ENCODE data around the gene CELA2B.

Gene CELA2B

DNA sequence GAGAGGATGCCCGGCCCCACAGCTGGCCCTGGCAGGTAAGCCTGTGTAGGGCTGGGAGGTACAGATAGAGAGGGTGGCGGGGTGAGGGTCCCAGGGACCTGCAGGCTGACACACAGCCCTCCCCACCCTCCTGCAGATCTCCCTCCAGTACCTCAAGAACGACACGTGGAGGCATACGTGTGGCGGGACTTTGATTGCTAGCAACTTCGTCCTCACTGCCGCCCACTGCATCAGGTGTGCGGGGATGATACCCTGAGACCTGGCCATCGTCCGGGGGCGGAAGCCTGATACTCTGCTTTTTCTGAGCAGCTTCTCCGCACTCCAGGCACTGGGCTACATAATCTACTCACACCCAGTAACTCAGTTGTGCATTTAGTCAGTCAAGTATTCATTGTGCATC, 35.5 kb upstream of the CELA2B start:
- no peak for ATAC-seq
- TF ChIP-seq PPARA (CRISPR knock-in tag; IDR thresholded peaks at IDR 0.05; ENCODE audit: borderline replicate concordance): no peak
- TF ChIP-seq BACH2 (CRISPR knock-in tag; IDR thresholded peaks at IDR 0.05; ENCODE audit: borderline replicate concordance): no peak
- no peak for TF ChIP-seq TOX (CRISPR knock-in tag; IDR thresholded peaks at IDR 0.05; ENCODE audit: borderline replicate concordance)
- no peak for TF ChIP-seq ESRRG (CRISPR knock-in tag; IDR thresholded peaks at IDR 0.05)
- no peak for TF ChIP-seq ZNF70 (CRISPR knock-in tag; IDR thresholded peaks at IDR 0.05)
- TF ChIP-seq, protein P1, sequence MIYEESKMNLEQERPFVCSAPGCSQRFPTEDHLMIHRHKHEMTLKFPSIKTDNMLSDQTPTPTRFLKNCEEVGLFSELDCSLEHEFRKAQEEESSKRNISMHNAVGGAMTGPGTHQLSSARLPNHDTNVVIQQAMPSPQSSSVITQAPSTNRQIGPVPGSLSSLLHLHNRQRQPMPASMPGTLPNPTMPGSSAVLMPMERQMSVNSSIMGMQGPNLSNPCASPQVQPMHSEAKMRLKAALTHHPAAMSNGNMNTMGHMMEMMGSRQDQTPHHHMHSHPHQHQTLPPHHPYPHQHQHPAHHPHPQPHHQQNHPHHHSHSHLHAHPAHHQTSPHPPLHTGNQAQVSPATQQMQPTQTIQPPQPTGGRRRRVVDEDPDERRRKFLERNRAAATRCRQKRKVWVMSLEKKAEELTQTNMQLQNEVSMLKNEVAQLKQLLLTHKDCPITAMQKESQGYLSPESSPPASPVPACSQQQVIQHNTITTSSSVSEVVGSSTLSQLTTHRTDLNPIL (CRISPR knock-in tag; IDR thresholded peaks at IDR 0.05; ENCODE audit: low read depth): no peak
- no peak for TF ChIP-seq ZNF565 (CRISPR knock-in tag; conservative IDR thresholded peaks at IDR 0.05; ENCODE audit: low read depth)
- TF ChIP-seq, protein P2, sequence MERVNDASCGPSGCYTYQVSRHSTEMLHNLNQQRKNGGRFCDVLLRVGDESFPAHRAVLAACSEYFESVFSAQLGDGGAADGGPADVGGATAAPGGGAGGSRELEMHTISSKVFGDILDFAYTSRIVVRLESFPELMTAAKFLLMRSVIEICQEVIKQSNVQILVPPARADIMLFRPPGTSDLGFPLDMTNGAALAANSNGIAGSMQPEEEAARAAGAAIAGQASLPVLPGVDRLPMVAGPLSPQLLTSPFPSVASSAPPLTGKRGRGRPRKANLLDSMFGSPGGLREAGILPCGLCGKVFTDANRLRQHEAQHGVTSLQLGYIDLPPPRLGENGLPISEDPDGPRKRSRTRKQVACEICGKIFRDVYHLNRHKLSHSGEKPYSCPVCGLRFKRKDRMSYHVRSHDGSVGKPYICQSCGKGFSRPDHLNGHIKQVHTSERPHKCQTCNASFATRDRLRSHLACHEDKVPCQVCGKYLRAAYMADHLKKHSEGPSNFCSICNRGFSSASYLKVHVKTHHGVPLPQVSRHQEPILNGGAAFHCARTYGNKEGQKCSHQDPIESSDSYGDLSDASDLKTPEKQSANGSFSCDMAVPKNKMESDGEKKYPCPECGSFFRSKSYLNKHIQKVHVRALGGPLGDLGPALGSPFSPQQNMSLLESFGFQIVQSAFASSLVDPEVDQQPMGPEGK (CRISPR knock-in tag; IDR thresholded peaks at IDR 0.05; ENCODE audit: borderline replicate concordance): no peak
- no peak for TF ChIP-seq GLIS3 (CRISPR knock-in tag; IDR thresholded peaks at IDR 0.05)
- TF ChIP-seq TCF4 (CRISPR knock-in tag; IDR thresholded peaks at IDR 0.05; ENCODE audit: borderline replicate concordance): no peak
- TF ChIP-seq, protein P3, sequence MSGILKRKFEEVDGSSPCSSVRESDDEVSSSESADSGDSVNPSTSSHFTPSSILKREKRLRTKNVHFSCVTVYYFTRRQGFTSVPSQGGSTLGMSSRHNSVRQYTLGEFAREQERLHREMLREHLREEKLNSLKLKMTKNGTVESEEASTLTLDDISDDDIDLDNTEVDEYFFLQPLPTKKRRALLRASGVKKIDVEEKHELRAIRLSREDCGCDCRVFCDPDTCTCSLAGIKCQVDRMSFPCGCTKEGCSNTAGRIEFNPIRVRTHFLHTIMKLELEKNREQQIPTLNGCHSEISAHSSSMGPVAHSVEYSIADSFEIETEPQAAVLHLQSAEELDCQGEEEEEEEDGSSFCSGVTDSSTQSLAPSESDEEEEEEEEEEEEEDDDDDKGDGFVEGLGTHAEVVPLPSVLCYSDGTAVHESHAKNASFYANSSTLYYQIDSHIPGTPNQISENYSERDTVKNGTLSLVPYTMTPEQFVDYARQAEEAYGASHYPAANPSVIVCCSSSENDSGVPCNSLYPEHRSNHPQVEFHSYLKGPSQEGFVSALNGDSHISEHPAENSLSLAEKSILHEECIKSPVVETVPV (CRISPR knock-in tag; IDR thresholded peaks at IDR 0.05): no peak
- TF ChIP-seq ZNF8 (CRISPR knock-in tag; IDR thresholded peaks at IDR 0.05): no peak
- TF ChIP-seq CSDC2 (CRISPR knock-in tag; IDR thresholded peaks at IDR 0.05): no peak
- TF ChIP-seq, protein P4, sequence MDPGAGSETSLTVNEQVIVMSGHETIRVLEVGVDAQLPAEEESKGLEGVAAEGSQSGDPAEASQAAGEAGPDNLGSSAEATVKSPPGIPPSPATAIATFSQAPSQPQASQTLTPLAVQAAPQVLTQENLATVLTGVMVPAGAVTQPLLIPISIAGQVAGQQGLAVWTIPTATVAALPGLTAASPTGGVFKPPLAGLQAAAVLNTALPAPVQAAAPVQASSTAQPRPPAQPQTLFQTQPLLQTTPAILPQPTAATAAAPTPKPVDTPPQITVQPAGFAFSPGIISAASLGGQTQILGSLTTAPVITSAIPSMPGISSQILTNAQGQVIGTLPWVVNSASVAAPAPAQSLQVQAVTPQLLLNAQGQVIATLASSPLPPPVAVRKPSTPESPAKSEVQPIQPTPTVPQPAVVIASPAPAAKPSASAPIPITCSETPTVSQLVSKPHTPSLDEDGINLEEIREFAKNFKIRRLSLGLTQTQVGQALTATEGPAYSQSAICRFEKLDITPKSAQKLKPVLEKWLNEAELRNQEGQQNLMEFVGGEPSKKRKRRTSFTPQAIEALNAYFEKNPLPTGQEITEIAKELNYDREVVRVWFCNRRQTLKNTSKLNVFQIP (CRISPR knock-in tag; IDR thresholded peaks at IDR 0.05; ENCODE audit: borderline replicate concordance, low read depth): no peak
- TF ChIP-seq ZFP30 (CRISPR knock-in tag; IDR thresholded peaks at IDR 0.05): no peak

DNA sequence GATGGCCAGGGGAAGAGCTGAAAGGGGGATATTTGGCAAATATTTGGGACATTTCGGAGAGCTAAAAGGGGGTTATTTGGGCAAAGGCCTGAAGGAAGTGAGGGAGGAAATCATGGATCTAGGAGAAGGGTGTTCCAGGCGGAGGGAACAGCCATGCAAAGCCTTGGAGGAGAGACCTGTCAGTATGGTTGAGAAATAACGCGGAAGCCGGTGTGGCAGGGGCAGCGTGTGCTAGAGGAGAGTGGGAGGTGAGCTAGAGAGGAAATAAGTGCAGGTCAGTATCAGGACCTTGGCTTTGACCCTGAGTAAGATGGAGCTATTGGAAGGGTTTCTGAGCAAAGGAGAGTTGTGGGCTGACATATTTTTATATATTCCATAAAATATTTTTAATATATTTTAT, 34.7 kb upstream of the CELA2B start:
- no peak for ATAC-seq
- TF ChIP-seq TOX (CRISPR knock-in tag; IDR thresholded peaks at IDR 0.05; ENCODE audit: borderline replicate concordance): no peak
- TF ChIP-seq GLIS3 (CRISPR knock-in tag; IDR thresholded peaks at IDR 0.05): no peak
- TF ChIP-seq ZC3H10 (CRISPR knock-in tag; IDR thresholded peaks at IDR 0.05): no peak
- no peak for TF ChIP-seq ZNF8 (CRISPR knock-in tag; IDR thresholded peaks at IDR 0.05)
- TF ChIP-seq CSDC2 (CRISPR knock-in tag; IDR thresholded peaks at IDR 0.05): no peak
- TF ChIP-seq ISL1 (CRISPR knock-in tag; IDR thresholded peaks at IDR 0.05): no peak
- TF ChIP-seq RARB (CRISPR knock-in tag; IDR thresholded peaks at IDR 0.05): no peak
- TF ChIP-seq TCF4 (CRISPR knock-in tag; IDR thresholded peaks at IDR 0.05; ENCODE audit: borderline replicate concordance): no peak
- TF ChIP-seq ZFP3 (CRISPR knock-in tag; IDR thresholded peaks at IDR 0.05): no peak
- TF ChIP-seq, protein P2 (CRISPR knock-in tag; IDR thresholded peaks at IDR 0.05; ENCODE audit: borderline replicate concordance): no peak

DNA sequence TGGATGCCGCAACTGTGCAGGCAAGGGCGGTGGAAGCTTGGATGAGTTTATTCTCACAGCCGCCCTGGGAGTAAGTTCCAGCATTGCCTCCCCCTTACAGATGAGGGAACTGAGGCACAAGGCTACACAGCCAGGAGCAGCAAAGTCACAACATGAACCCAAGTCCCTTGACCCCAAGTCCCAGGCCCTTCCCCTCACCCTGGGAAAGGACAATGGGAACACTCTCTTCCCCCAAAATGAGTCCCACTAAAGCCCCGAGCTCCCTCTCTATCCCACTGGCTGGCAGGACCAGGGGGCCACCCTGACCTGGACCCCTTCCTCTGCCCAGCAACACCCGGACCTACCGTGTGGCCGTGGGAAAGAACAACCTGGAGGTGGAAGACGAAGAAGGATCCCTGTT, 33.8 kb upstream of the CELA2B start:
- ATAC-seq: no peak
- TF ChIP-seq GLIS3 (CRISPR knock-in tag; IDR thresholded peaks at IDR 0.05) (no peak), BACH2 (CRISPR knock-in tag; IDR thresholded peaks at IDR 0.05; ENCODE audit: borderline replicate concordance) (no peak), ZNF70 (CRISPR knock-in tag; IDR thresholded peaks at IDR 0.05) (no peak), TCF4 (CRISPR knock-in tag; IDR thresholded peaks at IDR 0.05; ENCODE audit: borderline replicate concordance) (no peak), ZC3H10 (CRISPR knock-in tag; IDR thresholded peaks at IDR 0.05) (no peak), ZNF8 (CRISPR knock-in tag; IDR thresholded peaks at IDR 0.05) (no peak), ZFP3 (CRISPR knock-in tag; IDR thresholded peaks at IDR 0.05) (no peak), PPARA (CRISPR knock-in tag; IDR thresholded peaks at IDR 0.05; ENCODE audit: borderline replicate concordance) (no peak), ESRRG (CRISPR knock-in tag; IDR thresholded peaks at IDR 0.05) (no peak), SNAI2 (CRISPR knock-in tag; IDR thresholded peaks at IDR 0.05) (no peak), ARNTL (CRISPR knock-in tag; IDR thresholded peaks at IDR 0.05; ENCODE audit: borderline replicate concordance, low read depth) (no peak)
- TF ChIP-seq, protein P1 (CRISPR knock-in tag; IDR thresholded peaks at IDR 0.05; ENCODE audit: low read depth): no peak
- TF ChIP-seq, protein P5, sequence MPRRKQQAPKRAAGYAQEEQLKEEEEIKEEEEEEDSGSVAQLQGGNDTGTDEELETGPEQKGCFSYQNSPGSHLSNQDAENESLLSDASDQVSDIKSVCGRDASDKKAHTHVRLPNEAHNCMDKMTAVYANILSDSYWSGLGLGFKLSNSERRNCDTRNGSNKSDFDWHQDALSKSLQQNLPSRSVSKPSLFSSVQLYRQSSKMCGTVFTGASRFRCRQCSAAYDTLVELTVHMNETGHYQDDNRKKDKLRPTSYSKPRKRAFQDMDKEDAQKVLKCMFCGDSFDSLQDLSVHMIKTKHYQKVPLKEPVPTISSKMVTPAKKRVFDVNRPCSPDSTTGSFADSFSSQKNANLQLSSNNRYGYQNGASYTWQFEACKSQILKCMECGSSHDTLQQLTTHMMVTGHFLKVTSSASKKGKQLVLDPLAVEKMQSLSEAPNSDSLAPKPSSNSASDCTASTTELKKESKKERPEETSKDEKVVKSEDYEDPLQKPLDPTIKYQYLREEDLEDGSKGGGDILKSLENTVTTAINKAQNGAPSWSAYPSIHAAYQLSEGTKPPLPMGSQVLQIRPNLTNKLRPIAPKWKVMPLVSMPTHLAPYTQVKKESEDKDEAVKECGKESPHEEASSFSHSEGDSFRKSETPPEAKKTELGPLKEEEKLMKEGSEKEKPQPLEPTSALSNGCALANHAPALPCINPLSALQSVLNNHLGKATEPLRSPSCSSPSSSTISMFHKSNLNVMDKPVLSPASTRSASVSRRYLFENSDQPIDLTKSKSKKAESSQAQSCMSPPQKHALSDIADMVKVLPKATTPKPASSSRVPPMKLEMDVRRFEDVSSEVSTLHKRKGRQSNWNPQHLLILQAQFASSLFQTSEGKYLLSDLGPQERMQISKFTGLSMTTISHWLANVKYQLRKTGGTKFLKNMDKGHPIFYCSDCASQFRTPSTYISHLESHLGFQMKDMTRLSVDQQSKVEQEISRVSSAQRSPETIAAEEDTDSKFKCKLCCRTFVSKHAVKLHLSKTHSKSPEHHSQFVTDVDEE (CRISPR knock-in tag; IDR thresholded peaks at IDR 0.05): no peak
- TF ChIP-seq, protein P3 (CRISPR knock-in tag; IDR thresholded peaks at IDR 0.05): no peak
